HepG2 (cell line): ENCODE measurements around the gene PLIN1. TPM values are rescaled to one million over a fixed set of nuclear protein-coding genes. Genes with fewer than 3 reads are reported as not detected.

ENCODE experiments used
- ATAC-seq: fragments of 200-7000 bp; cut with Tn5 transposase; 3 replicates; pipeline ENCODE4 v1.9.1; 2020; ENCODE audit warnings: mild to moderate bottlenecking, moderate library complexity
- BruUV-seq: library from RNA; stranded (reverse); fragments of 400-500 nt; replicated peaks from 2 replicates; lab custom pipeline; 2021; lab: Mats Ljungman, UMichigan
- CTCF ChIA-PET: fragments of 300-600 bp; formaldehyde crosslinking; extraction: SDS; loops from one replicate; lab custom pipeline; 2021; ENCODE audit warnings: low total read pairs, inconsistent platforms, low intra/inter-chr PET ratio; lab: Yijun Ruan, JAX
- POLR2A ChIA-PET: fragments of 350-600 bp; sonication (Branson Sonifier 250); formaldehyde crosslinking; loops from one replicate; lab custom pipeline; 2020; ENCODE audit warnings: antibody characterized with exemption, inconsistent platforms; lab: Yijun Ruan, JAX
- DNase-seq: peaks from one replicate; pipeline ENCODE4 v3.0.0-alpha.2; 2015; ENCODE audit warnings: low spot score
- FAIRE-seq: peaks from 3 replicates; lab custom pipeline; 2011; peaks lifted over from hg19 to GRCh38; lab: Jason Lieb, UNC
- H2AFZ ChIP-seq: one replicate; pipeline ENCODE4 v1.6.1; 2011; ENCODE audit warnings: low read length, inconsistent platforms
- H3K27ac ChIP-seq: fragments of 300-600 bp; 3 replicates; pipeline ENCODE4 v1.8.0; 2011; ENCODE audit warnings: mixed run types, mild to moderate bottlenecking, mixed read lengths, low read length, inconsistent platforms; ENCODE audit not compliant: insufficient read depth; ENCODE audit errors: extremely low read length
- H3K27me3 ChIP-seq, 2 experiments: fragments of 200-600 bp in 1 of 2; 2 replicates in 1 of 2; 3 replicates in 1 of 2; pipeline versions ENCODE4 v1.6.0 to v1.8.0; 2011; ENCODE audit warnings: low read length in 2 of 2, mild to moderate bottlenecking in 2 of 2, moderate library complexity in 2 of 2, inconsistent platforms in 1 of 2; ENCODE audit not compliant: insufficient read depth in 2 of 2, control insufficient read depth in 1 of 2
- H3K36me3 ChIP-seq, 2 experiments: fragments of 200-600 bp in 1 of 2; replicated peaks in 1 of 2; 2 replicates in 1 of 2; 3 replicates in 1 of 2; pipeline versions ENCODE4 v1.5.1 to v1.8.0; 2011; ENCODE audit warnings: low read length in 2 of 2, inconsistent platforms in 1 of 2; ENCODE audit not compliant: insufficient read depth in 2 of 2, control insufficient read depth in 1 of 2
- H3K4me1 ChIP-seq: 2 replicates; pipeline ENCODE4 v1.5.1; 2012; ENCODE audit warnings: low read length, inconsistent platforms; ENCODE audit not compliant: insufficient read depth
- H3K4me2 ChIP-seq: 2 replicates; pipeline ENCODE4 v1.6.0; 2011; ENCODE audit warnings: low read depth, low read length, inconsistent platforms
- H3K4me3 ChIP-seq, 3 experiments: fragments of 200-600 bp in 1 of 3; sonication (generic), shearing (Covaris generic) in 1 of 3; replicated peaks in 1 of 3; 2 replicates each; pipeline ENCODE4 v1.5.1; 2011 to 2016; ENCODE audit warnings: low read length in 3 of 3, inconsistent platforms in 2 of 3, low read depth in 2 of 3, mild to moderate bottlenecking in 2 of 3, control low read depth in 1 of 3, mixed read lengths in 1 of 3; ENCODE audit not compliant: insufficient read depth in 1 of 3
- H3K79me2 ChIP-seq: one replicate; pipeline ENCODE4 v1.6.1; 2011; ENCODE audit warnings: low read length, inconsistent platforms; ENCODE audit not compliant: insufficient read depth
- H3K9ac ChIP-seq: 2 replicates; pipeline ENCODE4 v1.6.0; 2011; ENCODE audit warnings: mild to moderate bottlenecking, low read depth, low read length, inconsistent platforms; ENCODE audit not compliant: insufficient read depth
- H3K9me3 ChIP-seq: 2 replicates; pipeline ENCODE4 v1.5.1; 2012; ENCODE audit warnings: mild to moderate bottlenecking, low read length
- H4K20me1 ChIP-seq: 2 replicates; pipeline ENCODE4 v1.6.0; 2011; ENCODE audit warnings: inconsistent platforms, mild to moderate bottlenecking, low read length, moderate library complexity; ENCODE audit not compliant: insufficient read depth
- AKAP8 ChIP-seq: sonication (generic); formaldehyde crosslinking; IDR thresholded peaks from 2 replicates; pipeline ENCODE4 v1.5.1; 2020; ENCODE audit warnings: mild to moderate bottlenecking, missing genetic modification reagents
- ARID2 ChIP-seq: sonication (generic); formaldehyde crosslinking; IDR thresholded peaks from 2 replicates; pipeline ENCODE4 v1.8.1; 2022; ENCODE audit warnings: mild to moderate bottlenecking, missing genetic modification reagents, borderline replicate concordance
- BRD4 ChIP-seq: sonication (generic); formaldehyde crosslinking; IDR thresholded peaks from 2 replicates; pipeline ENCODE4 v1.4.0; 2020; ENCODE audit warnings: missing genetic modification reagents
- CREB1 ChIP-seq, 2 experiments: fragments of 450-650 bp in 1 of 2; IDR thresholded peaks; 2 replicates each; pipeline ENCODE4 v1.6.1; 2016 to 2017; ENCODE audit warnings: control low read depth in 1 of 2, mild to moderate bottlenecking in 1 of 2, missing compliant biosample characterization in 1 of 2, missing genetic modification characterization in 1 of 2
- HIVEP1 ChIP-seq: sonication (generic); formaldehyde crosslinking; IDR thresholded peaks from 2 replicates; pipeline ENCODE4 v1.4.0; 2020; ENCODE audit warnings: mild to moderate bottlenecking, missing genetic modification reagents
- HOXA9 ChIP-seq: sonication (generic); formaldehyde crosslinking; IDR thresholded peaks from 2 replicates; pipeline ENCODE4 v1.8.1; 2022; ENCODE audit warnings: missing genetic modification reagents, mild to moderate bottlenecking, moderate library complexity, borderline replicate concordance
- KMT2A ChIP-seq: sonication (generic); formaldehyde crosslinking; IDR thresholded peaks from 2 replicates; pipeline ENCODE4 v1.4.0; 2020; ENCODE audit warnings: missing genetic modification reagents
- NFE2 ChIP-seq: sonication (generic); formaldehyde crosslinking; IDR thresholded peaks from 2 replicates; pipeline ENCODE4 v1.4.0; 2020; ENCODE audit warnings: missing genetic modification reagents
- TEF ChIP-seq: sonication (generic); formaldehyde crosslinking; IDR thresholded peaks from 2 replicates; pipeline ENCODE4 v1.5.0; 2020; ENCODE audit warnings: missing genetic modification reagents
- ZNF33A ChIP-seq: sonication (generic); formaldehyde crosslinking; IDR thresholded peaks from 2 replicates; pipeline ENCODE4 v1.5.1; 2020; ENCODE audit warnings: missing genetic modification reagents, mild to moderate bottlenecking, moderate library complexity, borderline replicate concordance
- ZNF576 ChIP-seq: sonication (generic); formaldehyde crosslinking; IDR thresholded peaks from 2 replicates; pipeline ENCODE4 v1.4.0; 2020; ENCODE audit warnings: mild to moderate bottlenecking, missing genetic modification reagents
- ZNF597 ChIP-seq: sonication (generic); formaldehyde crosslinking; IDR thresholded peaks from 2 replicates; pipeline ENCODE4 v1.5.0; 2020; ENCODE audit warnings: missing genetic modification reagents
- ZNF766 ChIP-seq: sonication (generic); formaldehyde crosslinking; IDR thresholded peaks from 2 replicates; pipeline ENCODE4 v1.5.0; 2020; ENCODE audit warnings: missing genetic modification reagents, borderline replicate concordance
- ZNF839 ChIP-seq: sonication (generic); formaldehyde crosslinking; IDR thresholded peaks from 2 replicates; pipeline ENCODE4 v1.4.0; 2020; ENCODE audit warnings: missing genetic modification reagents, mild to moderate bottlenecking, borderline replicate concordance
- WGBS: methylation state at CpG from one replicate; pipeline ENCODE4 v1.1.6; 2017; ENCODE audit warnings: low lambda C conversion rate; 5-methylcytosine and 5-hydroxymethylcytosine counted together
- in situ Hi-C: cut with HindIII; loops from 2 replicates; pipeline ENCODE4 v1.10.0; 2017; ENCODE audit warnings: low pct_unique_long_range_greater_than_20kb; ENCODE audit not compliant: extremely low pct_ligation_motif_present
- intact Hi-C: fragments of 100-400 bp; cut with micrococcal nuclease; formaldehyde crosslinking; loops from one replicate; pipeline ENCODE4 v1.10.0; 2022; ENCODE audit not compliant: unreplicated experiment
- polyA plus RNA-seq, 8 experiments: library from polyadenylated mRNA; depleted of rRNA in 3 of 8; stranded (reverse) in 7 of 8; unstranded in 1 of 8; fragments of >200 nt; fragmentation: Illumina TruSeq in 4 of 8; extraction: Trizol in 4 of 8; gene quantifications; 2 replicates each; pipeline versions ENCODE4 v1.2.1 to v1.2.3, GENCODE V29; 2011 to 2016; ENCODE audit warnings: low read depth in 4 of 8, missing spikeins in 1 of 8, mixed read lengths in 1 of 8; ENCODE audit not compliant: insufficient read depth in 1 of 8
- total RNA-seq, 5 experiments: library from RNA; depleted of rRNA; stranded (reverse); fragments of >200 nt; fragmentation: Illumina TruSeq; extraction: Trizol; gene quantifications; 2 replicates each; pipeline ENCODE4 v1.2.3, GENCODE V29; 2016; ENCODE audit warnings: low read depth in 1 of 5

Gene PLIN1
- total and polyA plus RNA-seq, 2 of the 13 experiments (the other 11 are each of a cell fraction or from before 2014, with no cell fraction given): 0.74 to 1.2 TPM

GRCh38 chr15:89672221-89673164 lies 6.7 kb downstream of the PLIN1 start:
- H2AFZ ChIP-seq: no peak overlapping the region
- CTCF ChIA-PET: no interaction called here
- no peak overlapping the region for H3K4me3 ChIP-seq
- H3K36me3 ChIP-seq: no peaks in the 10 kb centered on the region
- H3K4me2 ChIP-seq: no peak overlapping the region
- H3K9ac ChIP-seq: no peak overlapping the region
- H4K20me1 ChIP-seq: no peaks in the 10 kb centered on the region
- POLR2A ChIA-PET: no interaction called here
- H3K4me1 ChIP-seq: peaks cover 29% of the 10 kb centered on the region
- TF ChIP-seq AKAP8 (CRISPR knock-in tag): no peak
- no peak for TF ChIP-seq HIVEP1 (CRISPR knock-in tag)
- no peak for TF ChIP-seq BRD4
- no peak for TF ChIP-seq CREB1 (IDR thresholded peaks at IDR 0.05)
- no peak for TF ChIP-seq CREB1 (CRISPR knock-in tag; IDR thresholded peaks at IDR 0.05)
- no peak for TF ChIP-seq HOXA9 (CRISPR knock-in tag)
- no peak for TF ChIP-seq TEF (CRISPR knock-in tag)
- TF ChIP-seq KMT2A (CRISPR knock-in tag): no peak
- TF ChIP-seq ZNF839 (CRISPR knock-in tag): no peak
- no peak for TF ChIP-seq ZNF766 (CRISPR knock-in tag)
- TF ChIP-seq NFE2 (CRISPR knock-in tag): no peak
- TF ChIP-seq ZNF576 (CRISPR knock-in tag): no peak
- TF ChIP-seq ZNF33A: no peak
- no peak for TF ChIP-seq ZNF597 (CRISPR knock-in tag)
- TF ChIP-seq ARID2 (CRISPR knock-in tag): no peak
- FAIRE-seq: no peak
- BruUV-seq: no TSS peak
- H3K9me3 ChIP-seq: no peaks in the 10 kb centered on the region
- no peak for DNase-seq
- ATAC-seq: no peak; the same call in 2 of the 3 replicates
- 90% methylated on average over 11 of the region's 12 CpGs for WGBS
- no peaks in the 10 kb centered on the region for H3K27me3 ChIP-seq
- in situ Hi-C loops: no loop called here
- H3K79me2 ChIP-seq: no peaks in the 10 kb centered on the region
- H3K27ac ChIP-seq: no peak overlapping the region
- intact Hi-C loops: loop anchor here (10.0 kb wide), 1 partner anchor 178 kb away; the partner anchor contains the start of gene RHCG
